Neural progenitor cell (in vitro differentiated cells): ENCODE results near the gene AEN. TPM values are rescaled to one million over a fixed set of nuclear protein-coding genes. Genes with fewer than 3 reads are reported as not detected.
A peak's percentile ranks its signal among the peaks of the same experiment; 100 is the strongest.

Experiments used
- DNase-seq: peaks from one replicate; pipeline ENCODE4 v3.0.0-alpha.2; 2016; ENCODE audit warnings: low spot score
- H2AFZ ChIP-seq: fragments of 200-600 bp; sonication (generic); replicated peaks from 2 replicates; pipeline ENCODE4 v1.6.1; 2016; ENCODE audit warnings: antibody characterized with exemption
- H3F3A ChIP-seq: fragments of 200-600 bp; sonication (generic); 2 replicates; pipeline ENCODE4 v1.6.1; 2016; ENCODE audit warnings: antibody characterized with exemption, low read depth
- H3K27ac ChIP-seq: fragments of 200-600 bp; sonication (generic); 2 replicates; pipeline ENCODE4 v1.5.1; 2016; ENCODE audit warnings: mild to moderate bottlenecking
- H3K27me3 ChIP-seq: fragments of 200-600 bp; sonication (generic); 2 replicates; pipeline ENCODE4 v1.6.1; 2016; ENCODE audit warnings: mild to moderate bottlenecking, moderate library complexity
- H3K36me3 ChIP-seq: fragments of 200-600 bp; sonication (generic); 2 replicates; pipeline ENCODE4 v1.5.1; 2016
- H3K4me1 ChIP-seq: fragments of 200-600 bp; sonication (generic); 2 replicates; pipeline ENCODE4 v1.6.1; 2016; ENCODE audit warnings: mixed run types
- H3K4me2 ChIP-seq: fragments of 200-600 bp; sonication (generic); 2 replicates; pipeline ENCODE4 v1.6.1; 2016
- H3K4me3 ChIP-seq: fragments of 200-600 bp; sonication (generic); 2 replicates; pipeline ENCODE4 v1.5.1; 2016
- H3K79me2 ChIP-seq: fragments of 200-600 bp; sonication (generic); 2 replicates; pipeline ENCODE4 v1.6.1; 2016; ENCODE audit warnings: low read depth
- H3K9ac ChIP-seq: fragments of 200-600 bp; sonication (generic); 2 replicates; pipeline ENCODE4 v1.6.1; 2016
- H3K9me3 ChIP-seq: fragments of 200-600 bp; sonication (generic); 2 replicates; pipeline ENCODE4 v1.5.1; 2016; ENCODE audit warnings: low read depth
- H4K20me1 ChIP-seq: fragments of 200-600 bp; sonication (generic); 2 replicates; pipeline ENCODE4 v1.6.1; 2016; ENCODE audit warnings: low read depth
- H3K27ac Mint-ChIP-seq: 3 replicates; pipeline ENCODE4 v1.8.0; 2021; ENCODE audit warnings: mixed read lengths
- H3K27me3 Mint-ChIP-seq: 2 replicates; pipeline ENCODE4 v1.8.0; 2022; ENCODE audit warnings: low read depth, mild to moderate bottlenecking, inconsistent platforms, moderate library complexity, mixed read lengths; ENCODE audit not compliant: insufficient read depth
- H3K36me3 Mint-ChIP-seq: 3 replicates; pipeline ENCODE4 v1.8.0; 2021; ENCODE audit warnings: mixed read lengths
- H3K4me1 Mint-ChIP-seq: 3 replicates; pipeline ENCODE4 v1.8.0; 2021; ENCODE audit warnings: mixed read lengths
- H3K4me3 Mint-ChIP-seq: 3 replicates; pipeline ENCODE4 v1.8.0; 2021; ENCODE audit warnings: mild to moderate bottlenecking, moderate library complexity, mixed read lengths
- H3K9me3 Mint-ChIP-seq: 3 replicates; pipeline ENCODE4 v1.8.0; 2020; ENCODE audit warnings: mixed read lengths
- EZH2 ChIP-seq: fragments of 200-600 bp; sonication (generic); IDR thresholded peaks from 2 replicates; pipeline ENCODE4 v1.6.1; 2017; ENCODE audit warnings: antibody characterized with exemption, mild to moderate bottlenecking, moderate library complexity
- EZH2phosphoT487 ChIP-seq: fragments of 200-600 bp; sonication (generic); IDR thresholded peaks from 2 replicates; pipeline ENCODE4 v1.6.1; 2017; ENCODE audit warnings: antibody characterized with exemption
- total RNA-seq: library from RNA; depleted of rRNA; stranded (reverse); fragments of >200 nt; gene quantifications from 2 replicates; pipeline ENCODE4 v1.2.3, GENCODE V29; 2015; ENCODE audit warnings: low replicate concordance
- TF ChIP-seq, protein P1 (sequence below): fragments of 200-600 bp; sonication (generic); IDR thresholded peaks from 2 replicates; pipeline ENCODE4 v1.5.1; 2017; ENCODE audit warnings: antibody characterized with exemption, mild to moderate bottlenecking

AEN gene
- total RNA-seq, 1 donor from 2014 or later, result 35.0 TPM

DNA sequence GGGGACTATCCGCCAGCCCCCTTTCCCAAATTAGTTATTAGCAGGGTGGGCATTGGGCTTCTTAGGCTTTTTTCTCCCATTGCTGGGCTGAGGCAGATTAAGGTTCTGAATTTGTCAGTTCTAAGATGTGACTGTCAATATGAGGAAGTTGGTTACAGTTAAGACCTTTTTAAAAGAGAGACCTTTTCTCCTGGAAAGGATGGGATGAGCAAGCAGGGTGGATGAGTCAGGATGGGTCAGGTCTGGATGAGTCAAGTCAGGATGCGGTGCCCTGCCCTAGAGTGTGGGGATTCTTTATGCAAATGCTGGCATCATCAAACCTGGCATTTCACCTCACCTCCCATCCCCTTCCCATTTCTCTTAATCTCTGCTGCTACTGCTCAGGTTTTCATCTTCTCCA is 1.9 kb downstream of the AEN start:
- no peak for DNase-seq
- Mint-ChIP-seq H3K4me3 (peak overlapping the region; percentile 23), H3K27ac (no peak overlapping the region), H3K9me3 (no peaks in the 10 kb centered on the region), H3K27me3 (peaks cover under 1% of the 10 kb centered on the region), H3K4me1 (peaks cover 28% of the 10 kb centered on the region), H3K36me3 (peaks cover 5% of the 10 kb centered on the region)
- peaks cover 67% of the 10 kb centered on the region for H4K20me1 ChIP-seq
- H2AFZ ChIP-seq, result no peak overlapping the region
- peak overlapping the region; percentile 73 for H3K4me3 ChIP-seq
- H3K79me2 ChIP-seq, result peaks cover 70% of the 10 kb centered on the region
- H3K36me3 ChIP-seq, result no peaks in the 10 kb centered on the region
- H3K27me3 ChIP-seq, result no peaks in the 10 kb centered on the region
- H3K9me3 ChIP-seq, result no peaks in the 10 kb centered on the region
- peak overlapping the region; percentile 73 for H3K9ac ChIP-seq
- peaks cover 25% of the 10 kb centered on the region for H3K4me1 ChIP-seq
- TF ChIP-seq EZH2 (no peak), EZH2phosphoT487 (no peak)
- TF ChIP-seq, protein P1, sequence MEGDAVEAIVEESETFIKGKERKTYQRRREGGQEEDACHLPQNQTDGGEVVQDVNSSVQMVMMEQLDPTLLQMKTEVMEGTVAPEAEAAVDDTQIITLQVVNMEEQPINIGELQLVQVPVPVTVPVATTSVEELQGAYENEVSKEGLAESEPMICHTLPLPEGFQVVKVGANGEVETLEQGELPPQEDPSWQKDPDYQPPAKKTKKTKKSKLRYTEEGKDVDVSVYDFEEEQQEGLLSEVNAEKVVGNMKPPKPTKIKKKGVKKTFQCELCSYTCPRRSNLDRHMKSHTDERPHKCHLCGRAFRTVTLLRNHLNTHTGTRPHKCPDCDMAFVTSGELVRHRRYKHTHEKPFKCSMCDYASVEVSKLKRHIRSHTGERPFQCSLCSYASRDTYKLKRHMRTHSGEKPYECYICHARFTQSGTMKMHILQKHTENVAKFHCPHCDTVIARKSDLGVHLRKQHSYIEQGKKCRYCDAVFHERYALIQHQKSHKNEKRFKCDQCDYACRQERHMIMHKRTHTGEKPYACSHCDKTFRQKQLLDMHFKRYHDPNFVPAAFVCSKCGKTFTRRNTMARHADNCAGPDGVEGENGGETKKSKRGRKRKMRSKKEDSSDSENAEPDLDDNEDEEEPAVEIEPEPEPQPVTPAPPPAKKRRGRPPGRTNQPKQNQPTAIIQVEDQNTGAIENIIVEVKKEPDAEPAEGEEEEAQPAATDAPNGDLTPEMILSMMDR, result no peak
- H3K27ac ChIP-seq, result no peak overlapping the region
- H3F3A ChIP-seq, result peaks cover 13% of the 10 kb centered on the region
- peak overlapping the region; percentile 99 for H3K4me2 ChIP-seq

DNA sequence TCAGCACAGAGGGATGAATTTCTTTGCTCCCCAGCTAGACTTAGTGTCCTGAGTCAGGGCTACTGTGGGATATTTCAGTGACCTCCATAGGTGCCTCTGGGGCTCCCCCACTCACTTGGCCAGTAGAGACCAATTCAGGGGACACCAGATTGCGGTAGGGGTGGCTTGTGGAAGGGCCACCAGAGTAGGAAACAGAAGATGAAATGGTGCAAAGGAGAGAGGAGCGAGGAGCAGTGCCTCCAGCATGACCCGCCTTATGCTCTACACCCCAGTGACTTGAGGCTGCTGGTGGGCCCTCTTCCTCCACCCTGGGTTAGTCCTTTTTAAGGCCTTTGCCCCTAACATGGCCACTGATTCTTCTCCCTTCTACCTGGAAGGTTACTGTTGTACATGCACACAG is 2.5 kb downstream of the AEN start:
- H3K36me3 ChIP-seq, result no peaks in the 10 kb centered on the region
- Mint-ChIP-seq H3K4me1 (peaks cover 28% of the 10 kb centered on the region), H3K27me3 (peaks cover 2% of the 10 kb centered on the region), H3K36me3 (peaks cover 7% of the 10 kb centered on the region), H3K27ac (peak overlapping the region; percentile 64), H3K9me3 (no peaks in the 10 kb centered on the region), H3K4me3 (peak overlapping the region; percentile 48)
- H4K20me1 ChIP-seq, result peaks cover 73% of the 10 kb centered on the region
- peak overlapping the region; percentile 73 for H3K4me3 ChIP-seq
- H3K27ac ChIP-seq, result no peak overlapping the region
- H3K27me3 ChIP-seq, result no peaks in the 10 kb centered on the region
- peaks cover 75% of the 10 kb centered on the region for H3K79me2 ChIP-seq
- peaks cover 9% of the 10 kb centered on the region for H3F3A ChIP-seq
- H3K4me1 ChIP-seq, result peaks cover 25% of the 10 kb centered on the region
- no peak for DNase-seq
- H3K4me2 ChIP-seq, result peak overlapping the region; percentile 99
- H3K9ac ChIP-seq, result no peak overlapping the region
- no peak overlapping the region for H2AFZ ChIP-seq
- H3K9me3 ChIP-seq, result no peaks in the 10 kb centered on the region
- no peak for TF ChIP-seq EZH2phosphoT487
- TF ChIP-seq EZH2, result no peak
- TF ChIP-seq, protein P1, result no peak

DNA sequence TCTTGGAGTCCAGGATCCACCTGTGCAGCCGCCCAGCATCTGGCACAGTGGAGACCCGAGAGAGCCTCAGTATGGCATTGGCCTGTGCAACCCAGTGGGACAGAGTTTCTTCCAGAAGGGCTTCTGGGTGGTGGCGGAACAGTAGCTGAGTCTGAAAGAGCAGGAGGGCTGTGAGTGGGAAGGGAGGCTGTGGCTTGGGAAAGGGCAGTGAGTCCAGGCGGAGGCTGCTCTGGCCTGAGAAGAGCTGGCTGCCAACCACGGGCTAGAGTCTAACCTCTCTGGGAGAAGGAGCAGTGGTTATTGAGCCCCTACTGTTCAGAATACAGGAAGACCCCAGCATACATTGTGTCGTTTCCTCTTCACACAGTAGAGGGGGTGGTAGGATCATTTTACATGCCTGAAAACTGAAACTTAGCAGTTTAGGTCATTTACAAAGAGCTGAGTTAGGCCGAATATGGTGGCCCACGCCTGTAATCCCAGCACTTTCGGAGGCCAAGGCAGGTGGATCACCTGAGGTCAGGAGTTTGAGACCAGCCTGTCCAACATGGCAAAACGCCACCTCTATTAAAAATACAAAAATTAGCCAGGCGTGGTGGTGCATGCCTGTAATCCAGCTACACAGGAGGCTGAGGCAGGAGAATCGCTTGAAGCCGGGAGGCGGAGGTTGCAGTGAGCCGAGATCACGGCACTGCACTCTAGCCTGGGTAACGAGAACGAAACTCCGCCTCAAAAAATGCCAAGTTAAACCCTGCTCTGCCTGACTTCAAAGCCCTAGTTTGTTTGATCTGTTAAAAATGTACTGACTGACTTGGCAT is 3.2 kb downstream of the AEN start:
- peak overlapping the region; percentile 0 for H3K9ac ChIP-seq
- Mint-ChIP-seq H3K9me3 (no peaks in the 10 kb centered on the region), H3K27ac (peak overlapping the region; percentile 64), H3K4me1 (peaks cover 28% of the 10 kb centered on the region), H3K4me3 (peak overlapping the region; percentile 48), H3K36me3 (peaks cover 7% of the 10 kb centered on the region), H3K27me3 (peaks cover 2% of the 10 kb centered on the region)
- peaks cover 9% of the 10 kb centered on the region for H3F3A ChIP-seq
- H2AFZ ChIP-seq, result no peak overlapping the region
- H4K20me1 ChIP-seq, result peaks cover 80% of the 10 kb centered on the region
- no peaks in the 10 kb centered on the region for H3K9me3 ChIP-seq
- peak overlapping the region; percentile 99 for H3K4me2 ChIP-seq
- TF ChIP-seq EZH2, result no peak
- TF ChIP-seq, protein P1, result peak; percentile 48
- DNase-seq, result peak; percentile 49
- peaks cover 83% of the 10 kb centered on the region for H3K79me2 ChIP-seq
- H3K4me1 ChIP-seq, result peaks cover 25% of the 10 kb centered on the region
- H3K4me3 ChIP-seq, result no peak overlapping the region
- no peaks in the 10 kb centered on the region for H3K36me3 ChIP-seq
- no peaks in the 10 kb centered on the region for H3K27me3 ChIP-seq
- H3K27ac ChIP-seq, result no peak overlapping the region
